ENCODE measurements around the gene EFL1.

EFL1 gene

GRCh38 chr15:82081914-82082762 is 180.4 kb downstream of the EFL1 start:
- no peak for DNase-seq (ENCODE audit: low read depth)

- DNase-seq (ENCODE audit: low read depth), result no peak
These were observed 181.8 kb downstream of the EFL1 start for GRCh38 chr15:82080774-82081173.

Data from CMK (cell line).